CD8-positive, alpha-beta memory T cell (primary cell): ENCODE data around the gene NUDT16L1. TPM values are rescaled to one million over a fixed set of nuclear protein-coding genes. Genes with fewer than 3 reads are reported as not detected.
A peak's percentile ranks its signal among the peaks of the same experiment; 100 is the strongest.

ENCODE experiments used
- CTCF ChIA-PET: fragments of 350-600 bp; sonication (Branson Sonifier 250); formaldehyde crosslinking; loops from one replicate; lab custom pipeline; 2021; ENCODE audit warnings: antibody characterized with exemption; lab: Charles Lee
- POLR2A ChIA-PET: fragments of 350-600 bp; sonication (Branson Sonifier 250); formaldehyde crosslinking; loops from one replicate; lab custom pipeline; 2021; ENCODE audit warnings: antibody characterized with exemption; lab: Charles Lee
- DNase-seq, 5 donors: peaks; one replicate each; pipeline versions ENCODE4 v3.0.0 to v3.0.0-alpha.2; 2020 to 2022; ENCODE audit warnings: mixed read lengths in 1 of 5
- H3K27ac ChIP-seq: one replicate; pipeline ENCODE4 v1.7.0; 2013; ENCODE audit warnings: low read depth, mild to moderate bottlenecking, low read length, moderate library complexity
- H3K27me3 ChIP-seq: 2 replicates; pipeline ENCODE4 v1.7.0; 2013; ENCODE audit warnings: low read length, mild to moderate bottlenecking; ENCODE audit not compliant: insufficient read depth, poor library complexity, severe bottlenecking
- H3K36me3 ChIP-seq: 2 replicates; pipeline ENCODE4 v1.7.0; 2013; ENCODE audit warnings: mild to moderate bottlenecking, low read length, moderate library complexity; ENCODE audit not compliant: insufficient read depth
- H3K4me1 ChIP-seq: 2 replicates; pipeline ENCODE4 v1.7.0; 2013; ENCODE audit warnings: mild to moderate bottlenecking, low read length, moderate library complexity; ENCODE audit not compliant: insufficient read depth
- H3K4me3 ChIP-seq: 2 replicates; pipeline ENCODE4 v1.7.0; 2013; ENCODE audit warnings: mild to moderate bottlenecking, low read length
- H3K9me3 ChIP-seq: 2 replicates; pipeline ENCODE4 v1.7.0; 2013; ENCODE audit warnings: mild to moderate bottlenecking, low read length
- H3K27ac Mint-ChIP-seq, 8 donors: one replicate each; pipeline ENCODE4 v1.8.0; 2020 to 2021; ENCODE audit warnings: mixed read lengths in 8 of 8, mild to moderate bottlenecking in 6 of 8, inconsistent platforms in 3 of 8, moderate library complexity in 3 of 8
- H3K27me3 Mint-ChIP-seq, 2 donors: one replicate each; pipeline ENCODE4 v1.8.0; 2020 to 2021; ENCODE audit warnings: mixed read lengths in 2 of 2, mild to moderate bottlenecking in 1 of 2, moderate library complexity in 1 of 2
- H3K36me3 Mint-ChIP-seq, 3 donors: one replicate each; pipeline ENCODE4 v1.8.0; 2020 to 2021; ENCODE audit warnings: mixed read lengths in 3 of 3, inconsistent platforms in 1 of 3, mild to moderate bottlenecking in 1 of 3
- H3K4me1 Mint-ChIP-seq, 3 donors: one replicate each; pipeline ENCODE4 v1.8.0; 2020 to 2021; ENCODE audit warnings: mixed read lengths in 3 of 3, inconsistent platforms in 1 of 3, mild to moderate bottlenecking in 1 of 3
- H3K4me3 Mint-ChIP-seq, 7 donors: one replicate each; pipeline ENCODE4 v1.8.0; 2020 to 2021; ENCODE audit warnings: mixed read lengths in 7 of 7, mild to moderate bottlenecking in 6 of 7, moderate library complexity in 4 of 7, inconsistent platforms in 2 of 7
- H3K9me3 Mint-ChIP-seq, 5 donors: one replicate each; pipeline ENCODE4 v1.8.0; 2020 to 2022; ENCODE audit warnings: mixed read lengths in 5 of 5, mild to moderate bottlenecking in 3 of 5, moderate library complexity in 2 of 5, inconsistent platforms in 1 of 5
- polyA plus RNA-seq: library from polyadenylated mRNA; unstranded; fragments of 300-500 nt; fragmentation: Illumina TruSeq; gene quantifications from one replicate; pipeline ENCODE4 v1.2.3, GENCODE V29; 2021
- total RNA-seq, 2 experiments: library from RNA; stranded (reverse); gene quantifications; one replicate each; pipeline ENCODE4 v1.2.3, GENCODE V29; 2021

The NUDT16L1 gene
- total and polyA plus RNA-seq, 3 experiments from 2014 or later, result 40.6 to 89.2 (median 47.7) TPM

- no peaks in the 10 kb centered on the region for H3K27me3 ChIP-seq
- Mint-ChIP-seq H3K27me3 (no peaks in the 10 kb centered on the region), H3K36me3 (peaks cover 0 to 72% (median 2%) of the 10 kb centered on the region in 3 donors), H3K9me3 (no peaks in the 10 kb centered on the region), H3K4me3 (no peak overlapping the region), H3K27ac (peak overlapping the region in 1 of 8 donors; percentile 44), H3K4me1 (peaks cover 0 to 7% (median 0%) of the 10 kb centered on the region in 3 donors)
- no peak overlapping the region for H3K27ac ChIP-seq
- POLR2A ChIA-PET, result no interaction called here
- H3K9me3 ChIP-seq, result no peaks in the 10 kb centered on the region
- H3K4me3 ChIP-seq, result no peak overlapping the region
- DNase-seq, result no peak
- CTCF ChIA-PET, result interaction anchor here (1.3 to 1.7 kb wide), 4 partner anchors 10 to 67 kb away, joined by 3 to 5 read pairs (median 4); partner anchors contain the start of genes MGRN1 and NUDT16L1
- peaks cover 7% of the 10 kb centered on the region for H3K36me3 ChIP-seq
- no peaks in the 10 kb centered on the region for H3K4me1 ChIP-seq
Measured at GRCh38 chr16:4683255-4684057, 9.9 kb upstream of the NUDT16L1 start.

DNA sequence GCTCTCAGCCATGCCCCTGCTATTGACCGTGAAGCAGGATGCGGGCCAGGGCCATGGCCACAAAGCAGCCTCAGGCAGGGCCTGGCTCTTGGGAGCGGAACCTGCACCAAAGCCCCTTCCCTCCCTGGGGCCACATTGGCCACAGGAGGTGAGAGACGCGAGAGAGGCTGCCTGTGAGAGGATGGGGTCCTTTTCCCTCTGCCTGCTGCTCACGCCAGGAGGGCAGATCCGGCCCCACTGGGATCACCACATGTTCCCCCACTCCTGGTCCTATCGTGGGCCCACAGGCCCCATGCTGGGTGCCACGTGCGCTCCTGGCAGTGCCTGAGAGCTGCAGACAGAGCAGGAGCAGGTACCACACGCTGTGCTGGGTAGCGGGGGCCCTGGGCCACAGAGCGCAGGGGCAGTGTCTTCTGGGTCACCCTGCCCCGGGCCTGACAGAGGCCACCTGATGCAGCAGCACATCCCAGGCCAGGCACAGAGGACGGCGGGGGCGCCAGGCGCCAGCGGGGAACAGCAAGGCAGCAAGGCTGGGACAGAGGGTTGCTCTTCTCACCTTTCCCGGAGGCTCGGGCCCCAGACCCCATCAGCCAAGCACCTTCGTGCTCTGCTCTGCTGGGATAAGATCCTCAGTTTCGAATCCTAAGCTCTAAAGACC is 9.2 kb upstream of the NUDT16L1 start:
- no peaks in the 10 kb centered on the region for H3K4me1 ChIP-seq
- peaks cover 0 to 69% (median 2%) of the 10 kb centered on the region in 3 donors for H3K36me3 Mint-ChIP-seq
- H3K4me3 ChIP-seq, result no peak overlapping the region
- CTCF ChIA-PET, result interaction anchor here (1.3 to 1.7 kb wide), 2 partner anchors 9 to 60 kb away, joined by 3 to 5 read pairs; partner anchors contain the start of genes MGRN1 and NUDT16L1
- H3K27ac ChIP-seq, result no peak overlapping the region
- H3K9me3 Mint-ChIP-seq, result no peaks in the 10 kb centered on the region
- no peaks in the 10 kb centered on the region for H3K27me3 Mint-ChIP-seq
- POLR2A ChIA-PET, result no interaction called here
- H3K27me3 ChIP-seq, result no peaks in the 10 kb centered on the region
- DNase-seq, result no peak
- H3K36me3 ChIP-seq, result peaks cover 7% of the 10 kb centered on the region
- H3K27ac Mint-ChIP-seq, result no peak overlapping the region
- peaks cover 0 to 3% (median 0%) of the 10 kb centered on the region in 3 donors for H3K4me1 Mint-ChIP-seq
- H3K9me3 ChIP-seq, result no peaks in the 10 kb centered on the region
- no peak overlapping the region for H3K4me3 Mint-ChIP-seq

DNA sequence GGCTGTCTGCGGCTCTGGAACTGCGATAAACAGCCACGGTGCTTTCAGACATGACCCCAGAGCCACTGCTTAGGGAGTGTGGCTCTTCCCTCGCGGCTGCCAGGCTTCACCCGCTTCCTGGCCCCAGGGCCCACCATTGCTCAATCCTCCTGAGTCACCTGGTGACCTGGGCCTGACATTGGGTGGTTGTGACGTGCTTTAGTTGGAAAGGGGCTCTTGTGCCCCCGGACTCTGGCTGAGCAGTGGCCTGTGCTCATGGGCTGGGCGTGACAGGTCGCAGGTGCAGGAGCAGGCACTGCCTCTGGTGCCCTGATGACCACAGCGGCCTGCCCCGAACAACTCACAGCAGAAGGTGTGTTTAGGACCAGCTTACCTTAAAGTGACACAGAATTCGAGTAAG is 8.6 kb upstream of the NUDT16L1 start:
- Histone ChIP-seq H3K4me1 (no peaks in the 10 kb centered on the region), H3K9me3 (no peaks in the 10 kb centered on the region), H3K36me3 (peaks cover 7% of the 10 kb centered on the region), H3K27ac (no peak overlapping the region), H3K27me3 (no peaks in the 10 kb centered on the region), H3K4me3 (no peak overlapping the region)
- peak overlapping the region in 1 of 8 donors; percentile 66 for H3K27ac Mint-ChIP-seq
- ChIA-PET POLR2A (no interaction called here), CTCF (interaction anchor here (1.3 kb wide), 1 partner anchor 61 kb away, joined by 3 read pairs; the partner anchor contains the start of gene MGRN1)
- H3K36me3 Mint-ChIP-seq, result peaks cover 0 to 66% (median 2%) of the 10 kb centered on the region in 3 donors
- DNase-seq, result no peak
- H3K4me1 Mint-ChIP-seq, result peaks cover 0 to 3% (median 0%) of the 10 kb centered on the region in 3 donors
- H3K4me3 Mint-ChIP-seq, result peak overlapping the region in 1 of 7 donors; percentile 24
- no peaks in the 10 kb centered on the region for H3K9me3 Mint-ChIP-seq
- no peaks in the 10 kb centered on the region for H3K27me3 Mint-ChIP-seq

DNA sequence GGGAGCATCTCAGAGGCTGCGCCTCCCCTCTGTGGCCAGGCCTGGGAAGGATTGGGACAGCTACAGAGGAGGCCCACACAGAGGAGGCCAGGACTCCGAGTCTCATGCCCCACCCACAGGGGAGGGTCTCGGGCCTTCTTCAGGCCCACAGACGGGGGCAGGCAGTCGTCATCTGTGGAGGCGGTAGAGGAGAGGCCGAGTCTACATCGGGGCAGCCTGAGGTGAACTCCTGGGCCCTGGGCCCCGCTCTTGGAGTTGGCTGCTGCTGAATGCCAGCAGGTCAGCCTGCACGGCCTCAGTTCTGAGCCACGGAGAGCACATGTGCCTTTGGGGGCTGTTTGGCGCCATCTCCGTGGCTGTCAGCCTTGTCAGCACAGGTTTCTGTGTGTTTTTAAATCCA is 8.1 kb upstream of the NUDT16L1 start:
- ChIA-PET CTCF (no interaction called here), POLR2A (no interaction called here)
- Histone ChIP-seq H3K4me3 (no peak overlapping the region), H3K27ac (no peak overlapping the region), H3K9me3 (no peaks in the 10 kb centered on the region), H3K36me3 (peaks cover 7% of the 10 kb centered on the region), H3K27me3 (no peaks in the 10 kb centered on the region), H3K4me1 (no peaks in the 10 kb centered on the region)
- peak overlapping the region in 1 of 7 donors; percentile 24 for H3K4me3 Mint-ChIP-seq
- no peaks in the 10 kb centered on the region for H3K27me3 Mint-ChIP-seq
- no peak overlapping the region for H3K27ac Mint-ChIP-seq
- no peak for DNase-seq
- H3K36me3 Mint-ChIP-seq, result peaks cover 0 to 63% (median 2%) of the 10 kb centered on the region in 3 donors
- H3K9me3 Mint-ChIP-seq, result no peaks in the 10 kb centered on the region
- peaks cover 0 to 3% (median 0%) of the 10 kb centered on the region in 3 donors for H3K4me1 Mint-ChIP-seq

DNA sequence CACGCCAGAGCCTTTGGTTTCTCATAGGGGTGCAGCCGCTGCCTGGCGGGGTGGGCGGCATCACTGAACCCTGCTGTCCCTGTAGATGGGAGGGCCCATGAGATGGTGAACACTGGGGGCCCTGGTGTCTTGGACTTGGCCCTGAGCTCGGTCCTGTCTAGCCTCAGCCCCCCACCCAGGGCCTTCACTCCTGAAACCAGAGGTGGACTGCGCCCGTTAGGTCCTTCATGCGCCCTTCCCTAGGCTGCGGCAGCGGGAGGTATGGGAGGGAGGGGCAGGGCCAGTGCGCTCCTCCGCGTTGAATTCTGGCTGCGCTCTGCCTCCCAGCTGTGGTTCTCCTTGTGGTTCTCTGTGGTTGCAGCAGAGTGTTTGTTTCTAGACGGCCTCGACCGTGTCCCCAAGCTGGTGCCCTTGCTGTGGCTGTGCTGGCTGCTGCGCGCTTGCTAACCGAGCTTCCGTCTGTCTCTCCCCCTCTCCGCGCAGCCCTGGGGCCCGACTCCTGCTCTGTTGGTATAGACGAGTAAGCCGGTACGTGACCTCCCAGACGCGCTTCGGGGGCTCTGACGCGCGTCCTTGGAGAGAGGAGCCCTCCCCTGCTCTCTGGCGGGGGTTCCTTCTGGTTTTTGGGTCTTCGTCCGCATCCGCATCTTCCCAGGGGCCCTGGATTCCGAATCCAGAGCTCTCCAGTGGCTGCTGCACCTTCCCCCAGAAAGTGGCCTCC is 7.4 kb upstream of the NUDT16L1 start:
- no peak for DNase-seq
- H3K27ac Mint-ChIP-seq, result peak overlapping the region in 2 of 8 donors; percentile 40 to 89
- H3K4me3 Mint-ChIP-seq, result no peak overlapping the region
- Histone ChIP-seq H3K9me3 (no peaks in the 10 kb centered on the region), H3K4me1 (no peaks in the 10 kb centered on the region), H3K36me3 (peaks cover 7% of the 10 kb centered on the region), H3K27me3 (no peaks in the 10 kb centered on the region), H3K4me3 (no peak overlapping the region), H3K27ac (no peak overlapping the region)
- CTCF ChIA-PET, result interaction anchor here (1.4 kb wide), 1 partner anchor 19 kb away, joined by 3 read pairs; no protein-coding TSS in a partner anchor
- H3K27me3 Mint-ChIP-seq, result no peaks in the 10 kb centered on the region
- H3K36me3 Mint-ChIP-seq, result peaks cover 0 to 61% (median 2%) of the 10 kb centered on the region in 3 donors
- POLR2A ChIA-PET, result no interaction called here
- H3K4me1 Mint-ChIP-seq, result peaks cover 0 to 3% (median 0%) of the 10 kb centered on the region in 3 donors
- H3K9me3 Mint-ChIP-seq, result no peaks in the 10 kb centered on the region

DNA sequence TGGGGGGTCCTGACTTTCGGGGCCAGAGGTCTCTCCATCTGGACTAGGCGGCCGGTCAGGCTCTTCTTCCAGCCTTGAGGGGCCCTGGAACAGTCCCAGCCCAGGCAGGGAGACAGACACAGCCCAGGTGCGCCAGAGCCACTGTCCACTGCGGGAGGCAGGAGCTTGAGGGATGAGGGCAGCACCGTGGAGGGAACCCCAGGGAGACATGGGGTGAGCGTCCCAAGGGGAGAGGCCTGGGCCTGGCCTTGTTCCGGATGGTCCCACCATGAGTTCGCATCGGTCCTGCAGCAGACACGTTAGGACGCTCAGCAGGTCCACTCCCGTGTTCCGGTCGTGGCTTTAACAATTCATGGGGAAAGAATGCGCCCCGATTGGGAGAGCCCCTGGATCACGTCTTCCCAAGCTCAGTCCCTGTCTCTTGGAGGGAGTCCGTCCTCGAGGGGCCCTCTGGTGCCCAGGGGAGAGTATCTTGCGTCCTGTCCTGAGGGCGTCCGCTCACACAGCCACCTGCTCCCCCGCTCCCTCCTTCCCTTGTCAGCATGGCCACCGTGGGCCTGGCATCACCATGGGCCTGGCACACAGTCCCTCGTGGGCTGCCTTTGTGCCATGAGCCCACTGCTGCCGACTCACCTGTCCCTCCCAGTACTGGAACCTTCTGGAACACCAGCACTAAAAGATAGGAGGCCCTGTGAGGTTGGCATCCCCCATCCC is 6.7 kb upstream of the NUDT16L1 start:
- POLR2A ChIA-PET, result interaction anchor here (0.7 kb wide), 1 partner anchor 115 kb away, joined by 13 read pairs; no protein-coding TSS in a partner anchor
- Histone ChIP-seq H3K27me3 (no peaks in the 10 kb centered on the region), H3K4me3 (no peak overlapping the region), H3K4me1 (no peaks in the 10 kb centered on the region), H3K36me3 (peaks cover 7% of the 10 kb centered on the region), H3K9me3 (no peaks in the 10 kb centered on the region), H3K27ac (no peak overlapping the region)
- Mint-ChIP-seq H3K27ac (peak overlapping the region in 2 of 8 donors; percentile 17 to 61), H3K4me3 (no peak overlapping the region), H3K36me3 (peaks cover 0 to 56% (median 1%) of the 10 kb centered on the region in 3 donors), H3K27me3 (no peaks in the 10 kb centered on the region), H3K4me1 (peaks cover 0 to 6% (median 0%) of the 10 kb centered on the region in 3 donors), H3K9me3 (no peaks in the 10 kb centered on the region)
- CTCF ChIA-PET, result interaction anchor here (1.4 kb wide), 1 partner anchor 20 kb away, joined by 3 read pairs; no protein-coding TSS in a partner anchor
- no peak for DNase-seq

DNA sequence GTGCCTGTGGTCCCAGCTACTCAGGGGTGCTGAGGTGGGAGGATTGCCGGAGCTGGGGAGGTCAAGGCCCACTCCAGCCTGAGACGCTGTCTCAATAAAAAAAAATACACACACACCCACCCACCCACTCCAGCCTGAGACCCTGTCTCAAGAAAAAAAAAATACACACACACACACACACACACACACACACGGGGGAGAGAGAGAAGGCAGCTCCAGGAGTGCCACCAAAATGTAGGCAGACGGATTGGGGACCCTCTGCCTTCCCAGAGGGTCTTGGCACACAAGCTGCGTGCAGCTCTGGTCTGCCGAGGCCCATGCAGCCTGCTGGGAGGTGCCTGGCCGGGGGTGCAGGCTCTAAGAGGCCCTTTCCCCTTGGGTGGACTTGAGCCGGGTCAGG is 5.9 kb upstream of the NUDT16L1 start:
- peak overlapping the region in 1 of 7 donors; percentile 50 for H3K4me3 Mint-ChIP-seq

More for the DNA sequence above, 5.9 kb upstream of the NUDT16L1 start:
- H3K27ac Mint-ChIP-seq, result peak overlapping the region in 2 of 8 donors; percentile 17 to 57
- ChIA-PET POLR2A (interaction anchor here (0.6 to 0.7 kb wide), 2 partner anchors 115 to 193 kb away, joined by 6 to 13 read pairs; no protein-coding TSS in a partner anchor), CTCF (interaction anchor here (1.4 kb wide), 1 partner anchor 21 kb away, joined by 3 read pairs; no protein-coding TSS in a partner anchor)
- peaks cover 0 to 49% (median 0%) of the 10 kb centered on the region in 3 donors for H3K36me3 Mint-ChIP-seq
- H3K9me3 Mint-ChIP-seq, result no peaks in the 10 kb centered on the region
- Histone ChIP-seq H3K4me1 (peaks cover 5% of the 10 kb centered on the region), H3K4me3 (no peak overlapping the region), H3K27me3 (no peaks in the 10 kb centered on the region), H3K36me3 (peaks cover 7% of the 10 kb centered on the region), H3K27ac (no peak overlapping the region), H3K9me3 (no peaks in the 10 kb centered on the region)
- no peaks in the 10 kb centered on the region for H3K27me3 Mint-ChIP-seq
- no peak for DNase-seq
- H3K4me1 Mint-ChIP-seq, result peaks cover 1 to 6% (median 1%) of the 10 kb centered on the region in 3 donors
